ENCODE measurements around the gene ULK1.
"Not testable (repeated sequence)": the region's sequence is repeated elsewhere in the genome, so short reads cannot be mapped to it uniquely, and the experiment has no call there.

ULK1 gene

DNA sequence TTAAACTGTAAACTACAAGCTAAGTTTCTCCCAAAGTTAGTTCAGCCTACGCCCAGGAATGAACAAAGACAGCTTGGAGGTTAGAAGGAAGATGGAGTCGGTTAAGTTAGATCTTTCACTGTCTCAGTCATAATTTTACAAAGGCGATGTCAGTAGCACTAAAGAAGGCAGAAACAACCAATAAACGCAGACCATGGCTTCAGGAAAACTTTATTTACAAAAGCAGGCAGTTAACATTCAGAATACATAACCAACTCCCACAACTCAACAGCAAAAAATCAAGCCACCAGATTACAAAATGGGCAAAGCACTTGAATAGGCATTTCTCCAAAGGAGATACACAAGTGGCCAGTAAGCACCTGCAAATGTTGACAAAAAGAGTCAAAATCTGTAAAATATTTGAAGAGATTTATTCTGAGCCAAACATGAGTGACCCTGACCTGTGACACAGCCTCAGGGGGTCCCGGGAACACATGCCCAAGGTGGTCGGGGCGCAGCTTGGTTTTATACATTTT lies 8.8 kb upstream of the ULK1 start:
- no peak for DNase-seq (ENCODE audit: low read depth in 1 of 2, low spot score in 1 of 2)

DNA sequence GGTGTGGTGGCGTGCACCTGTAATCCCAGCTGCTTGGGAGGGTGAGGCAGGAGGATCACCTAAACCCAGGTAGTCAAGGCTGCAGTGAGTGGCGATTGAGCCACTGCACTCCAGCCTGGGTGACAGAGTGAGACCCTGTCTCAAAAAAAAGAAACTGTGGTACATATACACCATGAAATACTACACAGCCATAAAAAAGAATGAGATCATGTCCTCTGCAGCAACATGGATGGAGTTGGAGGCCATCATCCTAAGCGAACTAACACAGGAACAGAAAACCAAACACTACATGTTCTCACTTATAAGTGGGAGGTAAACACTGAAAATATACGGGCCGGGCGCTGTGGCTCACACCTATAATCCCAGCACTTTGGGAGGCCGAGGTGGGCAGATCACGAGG lies 2.7 kb upstream of the ULK1 start:
- DNase-seq (ENCODE audit: low read depth in 1 of 2, low spot score in 1 of 2), result not testable (repeated sequence)

DNA sequence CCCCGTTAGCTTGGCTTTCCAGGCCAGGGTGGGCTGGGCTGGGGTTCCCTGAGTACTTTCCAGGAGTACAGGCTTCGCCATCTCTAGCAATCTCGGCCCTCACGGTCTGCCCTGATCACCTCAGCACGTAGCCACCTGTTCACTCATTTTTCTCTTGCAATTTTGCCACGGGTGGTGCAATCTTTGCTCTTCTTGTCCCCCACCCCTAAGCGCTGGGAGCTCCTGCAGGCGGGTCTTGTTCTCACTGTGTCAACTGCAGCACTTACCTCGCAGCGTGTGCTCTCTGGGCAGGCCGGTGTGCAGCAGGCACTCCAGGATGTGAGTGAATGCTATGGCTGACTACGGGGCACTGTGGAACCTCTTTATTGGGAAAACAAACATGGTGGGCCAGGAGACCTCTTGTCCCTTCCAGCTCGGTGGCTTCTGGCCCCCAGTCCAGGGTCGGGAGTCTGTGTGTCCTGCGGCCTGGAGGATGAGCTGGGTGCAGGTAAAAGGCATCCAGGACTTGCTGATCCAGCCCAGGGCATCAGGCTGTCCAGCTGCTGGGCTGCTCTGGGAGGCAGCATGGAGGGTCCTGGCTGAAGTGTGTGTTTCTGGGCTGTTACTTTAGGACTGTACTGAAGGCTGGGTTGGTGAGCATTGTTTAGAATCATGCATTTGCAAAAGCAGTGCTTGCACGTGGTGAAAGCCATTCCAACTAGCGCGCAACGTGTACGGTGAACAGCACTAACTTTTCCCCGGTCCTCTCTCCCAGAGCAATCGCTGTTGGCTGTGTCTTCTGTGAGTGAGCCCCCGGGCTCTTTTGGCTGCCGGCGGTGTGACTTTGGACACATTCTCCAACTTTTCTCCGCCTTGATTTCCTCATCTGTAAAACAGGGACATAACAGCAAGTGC lies 1.5 kb upstream of the ULK1 start:
- no peak for DNase-seq (ENCODE audit: low read depth in 1 of 2, low spot score in 1 of 2)

DNA sequence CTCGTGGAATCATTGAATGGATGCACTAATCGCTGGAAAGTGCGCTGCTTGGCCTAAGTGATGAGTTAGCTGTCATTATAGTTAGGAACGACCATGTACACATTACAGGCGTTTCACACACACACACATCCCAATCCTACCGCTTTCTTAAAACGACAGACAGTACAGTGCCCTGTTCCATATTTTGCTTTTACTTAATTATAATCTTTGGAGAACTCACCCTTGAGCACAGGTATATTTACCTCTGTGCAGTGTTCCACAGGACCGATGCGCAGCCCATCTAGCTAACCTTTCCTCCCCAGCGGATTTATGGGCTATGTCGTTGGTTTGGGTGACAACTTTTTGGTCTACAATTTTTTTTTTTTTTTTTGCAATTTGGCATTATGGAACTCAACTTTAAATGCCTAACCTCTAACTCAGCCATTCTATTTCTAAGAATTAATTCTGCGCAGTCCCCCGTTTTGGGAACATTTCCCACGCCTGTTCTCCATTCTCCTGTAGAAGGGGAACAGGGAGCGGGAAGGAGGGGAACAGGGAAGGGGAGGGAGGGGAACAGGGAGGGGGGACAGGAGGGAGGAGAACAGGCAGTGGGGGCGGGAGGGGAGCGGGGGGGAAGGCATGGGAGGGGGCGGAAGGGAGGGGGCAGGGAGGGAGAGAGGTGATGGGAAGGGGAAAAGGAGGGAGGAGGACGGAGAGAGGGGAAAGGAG lies 663 bp upstream of the ULK1 start:
- no peak for DNase-seq (ENCODE audit: low read depth in 1 of 2, low spot score in 1 of 2)

DNA sequence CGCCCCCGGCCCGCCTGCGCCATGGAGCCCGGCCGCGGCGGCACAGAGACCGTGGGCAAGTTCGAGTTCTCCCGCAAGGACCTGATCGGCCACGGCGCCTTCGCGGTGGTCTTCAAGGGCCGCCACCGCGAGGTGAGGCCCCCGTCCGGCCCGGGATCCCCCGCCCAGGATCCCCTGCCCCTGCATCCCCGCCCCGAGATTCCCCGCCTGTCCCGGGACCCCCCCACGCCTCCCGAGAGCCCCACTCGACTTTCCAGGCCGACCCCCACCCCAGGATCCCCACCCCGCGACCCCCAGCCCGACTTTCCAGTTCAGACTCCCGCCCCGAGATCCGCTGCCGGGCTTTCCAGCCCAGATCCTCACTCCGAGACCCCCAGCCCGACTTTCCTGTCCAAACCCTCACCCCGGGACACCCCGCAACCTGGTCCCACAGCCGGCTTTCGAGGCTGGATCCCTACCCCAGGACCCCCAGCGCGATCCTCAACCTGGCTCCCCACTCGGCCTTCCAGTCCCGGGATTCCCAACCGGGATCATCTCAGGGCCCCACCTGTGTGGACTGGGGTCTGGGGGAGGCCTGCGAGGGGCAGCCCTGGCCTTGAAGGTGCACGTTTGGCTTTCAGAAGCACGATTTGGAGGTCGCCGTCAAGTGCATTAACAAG lies 688 bp downstream of the ULK1 start:
- DNase-seq (ENCODE audit: low read depth in 1 of 2, low spot score in 1 of 2), result no peak

DNA sequence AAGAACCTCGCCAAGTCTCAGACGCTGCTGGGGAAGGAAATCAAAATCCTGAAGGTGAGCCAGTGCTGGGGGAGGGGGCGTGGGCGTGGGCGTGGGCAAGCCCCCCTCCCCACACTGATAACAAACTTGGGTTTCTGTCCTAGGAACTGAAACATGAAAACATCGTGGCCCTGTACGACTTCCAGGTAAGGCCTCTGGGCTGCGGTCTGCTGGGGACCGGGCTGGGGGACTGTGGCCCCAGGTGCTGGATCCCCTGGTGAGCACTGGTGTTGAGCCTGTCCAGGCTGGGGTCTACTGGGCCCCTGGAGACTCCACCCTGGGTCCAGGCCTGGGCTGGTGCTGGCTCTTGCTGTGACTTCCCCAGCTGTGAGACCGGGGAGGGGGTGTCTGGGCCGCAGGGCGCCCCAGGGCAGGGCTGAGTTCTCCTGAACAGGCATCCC lies 1.2 kb downstream of the ULK1 start:
- no peak for DNase-seq (ENCODE audit: low read depth in 1 of 2, low spot score in 1 of 2)

- peak; percentile 29 to 58 for DNase-seq (ENCODE audit: low read depth in 1 of 2, low spot score in 1 of 2)
Observed at GRCh38 chr12:131896080-131896810, 1.8 kb downstream of the ULK1 start.

GRCh38 chr12:131896811-131897270 lies 2.4 kb downstream of the ULK1 start:
- no peak for DNase-seq (ENCODE audit: low read depth in 1 of 2, low spot score in 1 of 2)

GRCh38 chr12:131897276-131897675 lies 2.9 kb downstream of the ULK1 start:
- no peak for DNase-seq (ENCODE audit: low read depth in 1 of 2, low spot score in 1 of 2)

GRCh38 chr12:131897875-131898274 lies 3.5 kb downstream of the ULK1 start:
- no peak for DNase-seq (ENCODE audit: low read depth in 1 of 2, low spot score in 1 of 2)

GRCh38 chr12:131900397-131900796 lies 6.0 kb downstream of the ULK1 start:
- no peak for DNase-seq (ENCODE audit: low read depth in 1 of 2, low spot score in 1 of 2)

GRCh38 chr12:131901431-131902331 lies 7.3 kb downstream of the ULK1 start:
- DNase-seq (ENCODE audit: low read depth in 1 of 2, low spot score in 1 of 2), result no peak

DNA sequence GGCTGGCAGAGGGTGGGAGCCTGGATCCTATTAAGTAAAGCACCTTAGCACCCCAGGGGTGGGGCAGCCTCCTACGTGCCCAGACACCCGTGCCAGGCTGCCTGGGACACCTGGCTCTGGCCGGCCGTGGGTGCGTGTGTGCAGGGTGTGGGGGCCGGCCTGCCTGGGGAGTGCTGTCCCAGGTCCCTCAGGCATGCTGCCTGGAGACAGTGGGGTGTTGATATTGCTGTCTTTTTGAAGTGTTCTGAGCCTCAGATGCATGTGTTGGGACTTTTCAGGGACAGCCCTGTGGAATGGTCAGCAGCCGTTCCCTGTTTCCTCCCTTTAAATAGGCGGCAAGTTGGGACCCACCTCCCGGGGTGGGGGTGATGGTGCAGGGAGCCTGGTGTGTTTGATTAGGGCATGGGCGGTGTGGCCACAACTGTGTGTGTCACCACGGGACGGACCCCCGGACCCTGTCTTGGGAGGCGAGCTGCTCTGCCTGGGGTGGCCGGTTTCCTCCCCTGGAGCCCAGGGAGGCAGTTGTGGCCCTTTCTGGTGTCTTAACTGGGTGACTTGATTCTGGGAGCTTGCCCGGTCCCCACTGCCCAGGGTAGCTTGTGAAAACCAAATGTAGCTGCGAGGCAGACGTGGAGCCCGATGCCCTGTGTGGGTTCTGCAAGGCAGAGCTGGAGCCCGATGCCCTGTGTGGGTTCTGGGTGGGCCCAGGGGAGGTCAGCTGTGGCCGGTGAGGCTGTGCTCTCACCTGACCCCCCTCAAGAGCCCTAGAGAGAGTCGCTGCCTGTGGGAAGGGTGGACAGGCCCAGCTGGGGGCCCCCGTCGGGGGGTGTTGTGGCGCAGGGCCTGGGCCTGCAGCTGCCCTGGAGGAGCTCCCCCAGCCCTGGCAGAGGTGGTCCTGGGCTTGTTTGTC lies 8.2 kb downstream of the ULK1 start:
- DNase-seq (ENCODE audit: low read depth in 1 of 2, low spot score in 1 of 2), result no peak

- DNase-seq (ENCODE audit: low read depth in 1 of 2, low spot score in 1 of 2), result no peak
Observed at GRCh38 chr12:131903270-131904255, 9.1 kb downstream of the ULK1 start.

DNA sequence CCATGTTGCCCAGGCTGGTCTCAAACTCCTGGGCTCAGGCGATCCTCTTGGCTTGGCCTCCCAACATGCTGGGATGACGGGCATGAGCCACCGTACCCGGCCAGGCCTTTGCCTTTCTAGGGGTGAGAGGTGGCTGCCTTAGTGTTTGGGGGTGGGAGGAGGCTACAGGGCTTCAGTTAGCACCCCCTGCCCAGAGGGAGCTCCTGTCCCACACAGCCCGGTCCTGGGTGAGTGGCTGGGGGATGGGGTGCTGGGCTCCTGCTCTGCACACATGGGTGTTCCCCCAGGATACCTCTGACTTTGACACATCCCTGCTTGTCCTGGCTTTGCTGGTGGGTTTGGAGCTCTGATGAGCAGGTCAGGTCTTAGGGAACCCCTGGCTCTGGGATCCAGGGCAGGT lies 9.9 kb downstream of the ULK1 start:
- DNase-seq (ENCODE audit: low read depth in 1 of 2, low spot score in 1 of 2), result no peak

DNA sequence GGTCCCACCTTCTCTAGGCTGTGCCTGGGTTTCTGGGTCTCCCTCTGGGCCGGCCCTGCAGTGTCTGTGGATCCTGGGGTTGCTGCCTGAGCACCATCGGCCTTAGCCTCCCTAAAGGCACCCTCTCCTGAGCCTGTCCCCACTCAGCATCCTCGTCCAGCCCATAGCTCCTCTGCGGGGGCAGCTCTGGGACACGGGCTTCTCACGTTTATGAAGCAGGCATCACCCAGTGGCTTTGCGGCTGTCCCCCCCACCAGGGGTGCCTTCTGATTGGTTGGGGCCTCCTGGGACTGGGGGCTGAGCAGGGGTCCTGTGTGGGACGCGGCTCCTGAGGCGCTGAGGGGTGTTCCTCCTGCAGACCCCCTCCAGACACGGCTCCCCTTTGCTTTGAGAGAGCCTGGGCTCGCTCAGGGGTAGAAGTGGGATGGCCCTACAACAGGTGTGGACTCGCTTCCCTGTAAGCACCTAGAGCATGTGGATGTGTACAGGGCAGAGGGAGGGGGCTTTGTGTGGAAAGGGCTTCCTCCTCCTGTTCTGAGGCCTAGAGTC lies 10.7 kb downstream of the ULK1 start:
- no peak for DNase-seq (ENCODE audit: low read depth in 1 of 2, low spot score in 1 of 2)

DNA sequence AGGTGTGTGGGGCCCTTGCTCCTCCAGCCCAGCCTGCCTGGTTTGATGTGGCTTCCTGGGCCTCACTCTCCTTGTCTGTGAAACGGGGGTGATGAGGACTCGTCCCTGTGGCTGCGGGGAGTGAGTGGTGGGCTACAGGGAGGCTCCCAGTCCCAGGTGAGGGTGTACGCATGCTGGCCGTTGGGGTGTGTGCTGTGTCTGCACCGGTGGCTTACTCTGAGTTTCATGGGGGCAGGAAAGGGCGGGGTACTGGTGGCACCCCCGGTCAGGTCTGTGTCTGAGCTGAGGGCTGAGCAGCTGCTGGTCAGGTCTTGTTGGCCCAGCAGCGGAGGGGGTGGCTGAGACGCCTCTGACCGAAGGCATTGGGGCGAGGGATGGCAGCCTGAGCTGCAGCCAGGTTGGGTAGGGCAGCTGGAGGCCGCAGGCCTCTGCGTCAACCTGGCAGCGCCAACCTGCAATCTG lies 11.2 kb downstream of the ULK1 start:
- no peak for DNase-seq (ENCODE audit: low read depth in 1 of 2, low spot score in 1 of 2)

Measured in stimulated activated CD4-positive, alpha-beta T cell treated with anti-CD3 and anti-CD28 coated beads, Interleukin-15, amount 100 ng/mL, for 1 hour (primary cell).